OCI-LY1 (cell line): ENCODE measurements around the gene HAL.

ENCODE experiments used
- H2AFZ ChIP-seq: fragments of 200-600 bp; sonication (generic), shearing (Covaris generic); 2 replicates; pipeline ENCODE4 v1.6.0; 2014; ENCODE audit warnings: antibody characterized with exemption, mild to moderate bottlenecking, low read length
- H3F3A ChIP-seq: fragments of 200-600 bp; sonication (generic), shearing (Covaris generic); 2 replicates; pipeline ENCODE4 v1.6.0; 2014; ENCODE audit warnings: mild to moderate bottlenecking, antibody characterized with exemption, low read length, moderate library complexity; ENCODE audit not compliant: insufficient read depth
- H3K27ac ChIP-seq: fragments of 200-600 bp; sonication (generic); 2 replicates; pipeline ENCODE4 v1.5.1; 2014; ENCODE audit warnings: low read length, mixed run types, mild to moderate bottlenecking, low read depth; ENCODE audit not compliant: poor library complexity, severe bottlenecking
- H3K27me3 ChIP-seq: fragments of 200-600 bp; sonication (generic); 2 replicates; pipeline ENCODE4 v1.6.0; 2014; ENCODE audit warnings: antibody characterized with exemption, mild to moderate bottlenecking, low read length, moderate library complexity; ENCODE audit not compliant: insufficient read depth
- H3K36me3 ChIP-seq: fragments of 200-600 bp; sonication (generic); 2 replicates; pipeline ENCODE4 v1.6.1; 2014; ENCODE audit warnings: mild to moderate bottlenecking, antibody characterized with exemption, low read length, moderate library complexity, mixed read lengths; ENCODE audit not compliant: insufficient read depth
- H3K4me1 ChIP-seq: fragments of 200-600 bp; sonication (generic); 2 replicates; pipeline ENCODE4 v1.5.1; 2014; ENCODE audit warnings: mild to moderate bottlenecking, low read length, moderate library complexity; ENCODE audit not compliant: insufficient read depth, severe bottlenecking
- H3K4me2 ChIP-seq: fragments of 200-600 bp; sonication (generic), shearing (Covaris generic); 2 replicates; pipeline ENCODE4 v1.6.1; 2014; ENCODE audit warnings: low read length
- H3K4me3 ChIP-seq: fragments of 200-600 bp; sonication (generic); 2 replicates; pipeline ENCODE4 v1.5.1; 2014; ENCODE audit warnings: low read length, low read depth, mild to moderate bottlenecking, mixed read lengths; ENCODE audit not compliant: poor library complexity, severe bottlenecking
- H3K79me2 ChIP-seq: fragments of 200-600 bp; shearing (Covaris generic); 2 replicates; pipeline ENCODE4 v1.6.1; 2016; ENCODE audit warnings: mixed run types, low read length, mixed read lengths; ENCODE audit not compliant: insufficient read depth
- H3K9ac ChIP-seq: fragments of 200-600 bp; sonication (generic), shearing (Covaris generic); 2 replicates; pipeline ENCODE4 v1.6.1; 2014; ENCODE audit warnings: mild to moderate bottlenecking, low read length, mixed read lengths
- H3K9me2 ChIP-seq: fragments of 200-600 bp; sonication (generic), shearing (Covaris generic); 2 replicates; pipeline ENCODE4 v1.6.1; 2014; ENCODE audit warnings: low read depth, mild to moderate bottlenecking, low read length, mixed read lengths
- H3K9me3 ChIP-seq: fragments of 200-600 bp; shearing (Covaris generic); 2 replicates; pipeline ENCODE4 v1.6.1; 2014; ENCODE audit warnings: low read length, mixed read lengths
- H4K20me1 ChIP-seq: fragments of 200-600 bp; sonication (generic), shearing (Covaris generic); 2 replicates; pipeline ENCODE4 v1.6.0; 2016; ENCODE audit warnings: mild to moderate bottlenecking, low read length; ENCODE audit not compliant: insufficient read depth
- CTCF ChIP-seq: fragments of 200-600 bp; sonication (generic), shearing (Covaris generic); IDR thresholded peaks from 2 replicates; pipeline ENCODE4 v1.5.1; 2017; ENCODE audit warnings: mild to moderate bottlenecking, antibody characterized with exemption, low read length, moderate library complexity, mixed read lengths
- EZH2 ChIP-seq: fragments of 200-600 bp; sonication (generic), shearing (Covaris generic); IDR thresholded peaks from 2 replicates; pipeline ENCODE4 v1.8.0; 2017; ENCODE audit warnings: borderline replicate concordance, mixed run types, mild to moderate bottlenecking, antibody characterized with exemption, low read length, moderate library complexity, mixed read lengths

Gene HAL

GRCh38 chr12:95982602-95983001, 13.5 kb downstream of the HAL start:
- no peaks in the 10 kb centered on the region for H3K9me3 ChIP-seq
- no peaks in the 10 kb centered on the region for H3F3A ChIP-seq
- H3K36me3 ChIP-seq = no peaks in the 10 kb centered on the region
- no peak overlapping the region for H3K9ac ChIP-seq
- H3K27ac ChIP-seq = no peak overlapping the region
- H4K20me1 ChIP-seq = no peaks in the 10 kb centered on the region
- H3K4me1 ChIP-seq = no peaks in the 10 kb centered on the region
- no peaks in the 10 kb centered on the region for H3K27me3 ChIP-seq
- H3K4me3 ChIP-seq = no peak overlapping the region
- no peak overlapping the region for H2AFZ ChIP-seq
- no peak overlapping the region for H3K4me2 ChIP-seq
- no peaks in the 10 kb centered on the region for H3K9me2 ChIP-seq
- H3K79me2 ChIP-seq = no peaks in the 10 kb centered on the region
- no peak for TF ChIP-seq EZH2
- TF ChIP-seq CTCF = no peak

- Histone ChIP-seq H3K4me1 (no peaks in the 10 kb centered on the region), H3K27ac (no peak overlapping the region), H3K4me3 (no peak overlapping the region), H2AFZ (no peak overlapping the region), H3F3A (no peaks in the 10 kb centered on the region), H4K20me1 (no peaks in the 10 kb centered on the region), H3K36me3 (no peaks in the 10 kb centered on the region), H3K27me3 (no peaks in the 10 kb centered on the region), H3K9ac (no peak overlapping the region), H3K79me2 (no peaks in the 10 kb centered on the region), H3K9me3 (no peaks in the 10 kb centered on the region), H3K4me2 (no peak overlapping the region), H3K9me2 (no peaks in the 10 kb centered on the region)
- no peak for TF ChIP-seq EZH2
- TF ChIP-seq CTCF = no peak
Observed at GRCh38 chr12:95980437-95980836, 15.7 kb downstream of the HAL start.

GRCh38 chr12:95978774-95979173, 17.4 kb downstream of the HAL start:
- Histone ChIP-seq H3K9me2 (no peaks in the 10 kb centered on the region), H4K20me1 (no peaks in the 10 kb centered on the region), H3K79me2 (no peaks in the 10 kb centered on the region), H3K9me3 (no peaks in the 10 kb centered on the region), H3F3A (no peaks in the 10 kb centered on the region), H3K27ac (no peak overlapping the region), H3K4me3 (no peak overlapping the region), H3K27me3 (no peaks in the 10 kb centered on the region), H2AFZ (no peak overlapping the region), H3K4me1 (no peaks in the 10 kb centered on the region), H3K9ac (no peak overlapping the region), H3K36me3 (no peaks in the 10 kb centered on the region), H3K4me2 (no peak overlapping the region)
- TF ChIP-seq CTCF (no peak), EZH2 (no peak)
